GM21737 (cell line): ENCODE results near the gene ENG.
"Not testable (repeated sequence)": the region's sequence is repeated elsewhere in the genome, so short reads cannot be mapped to it uniquely, and the experiment has no call there.

Experiments used
- ATAC-seq: cut with Tn5 transposase; IDR thresholded peaks from one replicate; pipeline ENCODE4 v1.9.1; 2021; ENCODE audit warnings: mild to moderate bottlenecking, moderate library complexity; ENCODE audit not compliant: unreplicated experiment

The ENG gene

DNA sequence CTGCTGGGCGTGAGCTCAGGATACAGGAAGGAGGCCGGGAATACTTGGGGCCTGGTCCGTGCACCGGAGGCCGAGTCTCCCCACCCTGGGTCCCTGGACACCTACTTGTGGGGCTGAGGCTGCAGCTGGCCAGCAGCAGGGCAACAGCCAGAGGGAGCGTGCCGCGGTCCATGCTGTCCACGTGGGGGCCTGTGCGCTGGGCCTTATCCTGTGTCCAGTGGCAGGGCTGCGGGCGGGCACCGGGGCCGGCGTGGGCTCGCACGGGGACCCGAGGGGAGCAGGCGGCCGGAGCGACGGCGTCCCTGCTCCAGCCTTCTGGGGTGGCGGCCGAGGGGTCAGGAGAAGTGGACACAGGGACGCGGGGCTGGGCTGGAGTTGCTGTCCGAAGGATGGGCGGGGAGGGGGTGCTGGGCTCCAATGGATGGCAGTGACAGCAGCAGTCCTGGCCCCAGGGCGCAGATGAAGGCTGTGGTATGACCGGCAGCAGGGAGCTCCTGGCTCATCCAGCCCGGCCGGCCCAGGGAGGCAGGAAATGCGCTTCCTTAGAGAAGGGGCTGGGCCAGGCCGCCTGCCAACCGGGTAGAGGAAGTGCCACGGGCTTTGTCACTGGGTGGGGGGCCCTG, at the start of gene ENG:
Gene ENG, minus strand, starts transcription at position 475 of the 623 bp plus-strand sequence. Its CDS starts 303 bp downstream, at position 172.
- no peak for ATAC-seq

DNA sequence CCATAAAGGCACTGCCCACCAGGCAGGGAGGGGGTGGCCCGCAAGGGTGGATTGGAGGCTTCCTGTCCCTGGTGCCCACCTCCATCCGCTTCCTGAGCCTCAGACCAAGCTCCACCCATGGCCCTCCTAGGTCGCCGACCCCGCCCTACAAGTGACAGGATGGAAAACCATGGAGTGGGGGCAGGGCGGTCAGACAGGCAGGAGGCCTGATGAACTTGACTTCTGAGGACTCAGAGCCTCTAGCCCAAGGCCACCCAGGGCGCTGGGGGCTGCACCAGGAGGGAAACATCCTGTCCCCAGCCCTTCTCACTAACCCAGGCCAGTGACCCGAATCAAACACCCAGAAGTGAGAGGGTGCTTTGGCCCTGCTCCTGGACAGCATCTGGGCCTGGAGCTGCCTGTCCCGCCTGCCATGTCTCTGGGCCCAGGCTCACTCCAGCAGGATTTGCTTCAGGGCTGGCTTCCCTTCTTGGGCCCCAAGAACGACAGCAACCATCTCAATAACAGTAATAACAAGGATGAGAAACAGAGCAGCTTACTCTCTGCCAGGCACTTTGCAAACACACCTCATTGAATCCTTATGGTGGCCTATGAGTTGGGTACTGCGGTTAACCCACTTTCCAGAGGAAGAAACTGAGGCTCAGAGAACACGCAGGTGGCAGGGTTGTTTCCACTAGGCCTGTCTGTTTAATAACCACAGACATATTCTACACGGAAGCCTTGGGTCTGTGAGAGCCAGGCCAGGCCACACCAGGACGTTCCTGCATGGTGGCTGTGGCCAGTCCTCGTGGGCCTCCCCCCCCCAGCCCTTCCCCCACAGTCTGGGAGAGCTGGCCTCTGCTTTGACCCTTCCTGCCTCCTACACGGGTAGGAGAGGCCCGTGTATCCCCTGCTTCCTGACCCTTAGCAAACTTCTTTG, 49.4 kb upstream of the ENG start:
- ATAC-seq, result no peak

DNA sequence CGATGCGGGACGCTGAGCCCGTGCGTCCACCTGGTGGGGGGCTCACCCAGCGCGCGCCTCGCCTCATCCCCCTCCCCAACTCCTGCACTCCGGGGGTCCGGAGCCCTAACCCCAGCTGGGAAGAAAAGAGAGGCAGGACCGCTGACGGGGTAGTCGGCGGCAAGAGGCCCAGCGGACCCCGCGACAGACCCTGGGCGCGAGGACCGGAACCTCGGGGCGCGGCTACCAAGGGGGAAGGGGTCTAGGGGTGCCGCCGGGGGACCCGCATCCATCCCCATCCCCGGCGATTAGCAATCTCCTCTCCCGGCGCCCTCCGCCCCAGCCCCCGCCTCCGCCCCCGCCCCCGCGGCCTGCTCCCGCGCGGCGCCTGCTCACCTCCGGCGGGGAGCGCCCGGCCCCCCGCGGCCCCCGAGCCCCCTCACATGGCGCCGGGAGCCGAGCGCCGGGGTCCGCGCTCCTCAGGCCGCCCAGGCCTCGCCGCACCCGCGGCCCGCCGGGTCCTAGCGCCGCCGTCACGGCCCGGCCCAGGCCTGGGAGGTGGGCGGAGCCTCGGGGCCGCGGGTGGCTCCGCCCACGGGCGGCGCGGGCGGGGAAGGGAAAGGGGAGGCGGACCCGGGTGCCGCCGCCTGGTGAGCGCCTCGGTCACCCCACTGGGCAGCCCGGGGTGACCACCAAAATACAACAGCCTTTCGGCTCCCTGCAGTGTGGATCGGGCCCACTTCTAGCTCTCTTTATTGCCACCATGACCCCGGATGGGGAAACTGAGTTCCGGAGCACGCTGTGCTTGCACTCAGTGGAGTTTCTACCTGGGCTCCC, 44.9 kb upstream of the ENG start, which contains the start of gene ST6GALNAC6:
Gene ST6GALNAC6, minus strand, starts transcription at position 476 of the 816 bp plus-strand sequence. CDS start 1,622 bp downstream, outside the sequence.
- ATAC-seq, result peak; percentile 59

DNA sequence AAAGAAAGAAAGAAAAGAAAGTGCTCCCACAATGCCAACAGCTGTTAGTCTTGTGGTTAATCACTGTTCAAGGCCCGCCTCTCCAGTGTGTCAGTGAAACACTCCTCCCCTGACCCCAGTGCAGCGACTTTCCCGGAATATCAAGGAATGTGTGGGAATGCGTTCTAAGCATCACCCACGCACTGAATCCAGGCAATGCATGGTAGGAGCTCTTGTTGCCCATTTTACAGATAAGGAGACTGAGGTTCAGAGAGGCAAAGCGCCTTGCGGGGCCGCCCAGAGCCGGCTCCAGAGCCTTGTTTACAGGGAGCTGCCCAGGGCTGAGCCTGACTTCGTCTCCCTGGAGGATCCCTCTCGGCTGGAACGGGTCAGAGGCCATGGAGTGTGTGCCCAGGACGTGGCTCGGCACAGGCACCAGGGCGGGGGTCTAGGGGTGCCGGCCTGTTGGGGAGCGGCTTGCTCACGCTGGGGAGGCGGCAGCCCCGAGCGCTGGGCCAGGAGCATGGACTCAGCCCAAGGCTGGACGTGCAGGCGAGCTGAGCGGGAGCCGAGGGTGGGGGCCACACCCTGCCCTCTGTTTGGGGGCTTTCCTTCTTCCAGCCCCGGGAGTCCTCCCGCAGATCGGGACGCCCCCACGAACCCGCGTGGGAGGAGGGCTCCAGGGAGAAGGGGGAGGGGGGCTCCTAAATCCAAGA, 44.1 kb upstream of the ENG start:
- ATAC-seq, result no peak

DNA sequence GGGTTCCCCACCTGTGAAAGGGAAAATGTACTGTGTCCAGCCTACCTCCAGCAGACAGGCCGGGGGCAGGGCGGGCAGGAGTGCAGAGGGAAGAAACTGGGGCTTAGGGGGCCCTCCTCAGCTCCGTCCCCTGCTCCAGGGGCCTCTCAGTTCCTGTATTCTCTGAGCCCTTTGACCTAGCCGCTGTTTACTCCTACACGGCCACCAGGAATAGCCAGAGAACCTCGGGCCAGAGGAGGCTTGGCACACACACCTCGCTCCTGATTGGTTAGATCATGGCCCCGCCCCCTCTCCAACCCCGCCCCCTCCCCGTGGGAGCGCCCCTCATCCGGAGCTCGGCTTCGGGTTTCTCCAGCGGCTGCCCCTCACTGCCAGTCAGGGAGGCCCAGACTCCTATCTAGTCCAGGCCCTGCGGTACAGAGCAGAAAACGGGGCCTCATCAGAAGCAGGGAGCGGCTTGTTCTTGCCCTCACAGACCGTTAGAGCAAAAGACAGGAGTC, 42.8 kb upstream of the ENG start:
- no peak for ATAC-seq

DNA sequence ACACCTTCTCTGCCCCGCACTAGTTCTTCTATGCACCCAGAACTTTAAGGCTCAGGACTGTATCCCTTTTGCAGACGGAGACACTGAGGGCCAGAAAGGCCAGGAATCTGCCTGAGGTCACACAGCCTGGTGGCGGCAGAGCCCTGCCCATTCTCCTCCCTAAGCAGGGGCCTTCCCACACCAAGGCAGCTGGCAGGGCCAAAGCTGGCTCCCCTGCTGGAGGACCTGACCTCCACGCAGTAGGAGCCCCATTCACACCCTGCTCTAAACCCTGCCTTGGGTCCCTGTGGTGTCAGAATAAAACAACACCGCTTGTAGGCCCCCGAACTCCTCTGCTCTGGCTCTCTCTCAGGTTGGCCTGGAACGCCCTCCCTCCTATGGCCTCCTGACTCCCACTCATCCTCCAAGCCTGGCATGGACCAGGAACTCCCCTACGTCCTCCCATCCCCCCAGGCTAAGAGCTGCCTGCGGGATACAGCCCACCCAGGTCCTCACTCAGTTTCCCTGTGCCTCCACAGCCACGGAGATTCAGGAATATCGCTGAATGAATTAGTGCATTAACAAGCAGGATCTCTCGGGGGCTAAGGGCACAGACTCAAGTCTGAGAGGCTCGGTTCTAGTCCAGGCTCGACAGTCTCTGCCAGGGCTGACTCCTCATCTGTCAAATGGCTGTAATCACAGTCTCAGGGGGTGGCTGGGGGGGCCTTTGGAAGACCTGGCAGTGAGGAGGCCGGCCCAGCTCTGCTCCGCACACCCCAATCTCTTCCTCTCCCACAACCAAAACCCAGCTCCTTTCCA, 42.1 kb upstream of the ENG start:
- no peak for ATAC-seq

DNA sequence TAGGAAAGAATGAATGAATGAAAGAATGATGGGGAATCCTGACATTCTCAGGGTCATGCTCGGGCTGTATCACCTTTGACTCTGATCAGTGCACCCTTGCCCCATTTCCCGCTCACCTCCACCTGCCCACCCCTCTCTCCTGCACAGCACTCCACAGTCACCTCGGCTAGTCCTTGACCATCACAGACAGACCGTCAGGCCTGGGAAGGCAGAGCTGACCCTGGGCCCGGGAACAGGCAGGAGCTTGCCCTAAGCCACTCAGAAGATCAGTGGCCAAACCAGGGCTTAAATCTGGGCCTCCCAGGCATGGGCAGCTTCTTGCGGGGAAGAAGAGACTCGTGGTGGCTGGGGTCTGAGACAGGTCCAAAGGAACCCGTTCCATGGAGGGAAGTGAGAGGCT, 41.4 kb upstream of the ENG start:
- ATAC-seq, result no peak

DNA sequence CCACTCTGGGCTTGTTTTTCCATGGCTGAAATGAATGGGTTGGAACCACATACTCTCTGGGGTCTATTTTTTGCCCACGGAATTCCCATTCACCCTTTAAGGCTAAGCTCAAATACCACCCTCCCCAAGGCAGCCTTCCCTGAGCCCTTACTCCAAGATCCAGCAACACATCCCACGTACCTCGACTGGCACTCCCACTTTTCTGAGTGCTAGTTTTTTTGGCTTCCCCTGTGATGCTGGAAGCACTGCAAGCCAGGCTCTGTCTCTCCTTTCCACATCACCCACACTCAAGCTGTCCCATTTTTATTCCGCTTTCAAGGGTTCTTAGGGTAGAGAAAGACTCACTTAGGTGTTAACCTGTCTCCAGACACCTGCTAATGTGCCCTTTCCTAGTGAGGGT, 38.9 kb upstream of the ENG start:
- ATAC-seq, result no peak

DNA sequence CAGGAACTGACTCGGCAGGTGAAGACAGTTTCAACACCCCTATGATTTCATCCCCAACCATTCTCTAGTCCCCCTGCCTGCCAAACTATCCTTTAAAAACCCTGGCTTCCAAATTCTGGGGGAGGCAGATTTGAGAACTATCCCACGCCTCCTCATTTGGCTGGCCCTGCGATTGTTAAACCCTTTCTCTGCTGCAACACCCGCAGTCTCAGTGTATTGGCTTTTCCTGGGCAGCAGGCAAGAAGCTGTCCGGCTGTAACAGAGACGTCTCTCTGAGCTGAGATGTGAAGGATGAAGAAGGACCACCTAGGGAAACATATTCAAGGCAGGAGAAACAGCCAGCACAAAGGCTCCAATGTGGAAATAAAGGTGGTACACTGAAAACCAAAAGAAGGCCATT, 38.4 kb upstream of the ENG start:
- ATAC-seq, result no peak

DNA sequence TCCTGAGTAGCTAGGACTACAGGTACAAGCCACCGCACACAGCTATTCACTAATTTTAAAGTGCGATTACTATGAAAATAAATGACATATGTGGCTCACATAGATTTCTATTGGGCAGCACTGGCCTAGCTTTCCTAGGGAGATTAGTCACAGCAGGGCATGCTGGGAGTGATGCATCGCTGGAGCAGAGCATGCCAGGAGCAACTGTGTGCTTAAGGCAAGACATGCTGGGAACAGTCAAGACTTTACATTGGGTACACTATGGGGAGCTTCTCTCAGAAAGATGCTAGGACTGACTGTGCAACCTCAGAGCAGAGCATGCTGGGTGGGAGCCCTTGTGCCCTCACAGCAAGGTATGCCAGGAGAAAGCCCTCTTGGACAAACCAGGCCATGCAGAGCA, 35.6 kb upstream of the ENG start:
- no peak for ATAC-seq

DNA sequence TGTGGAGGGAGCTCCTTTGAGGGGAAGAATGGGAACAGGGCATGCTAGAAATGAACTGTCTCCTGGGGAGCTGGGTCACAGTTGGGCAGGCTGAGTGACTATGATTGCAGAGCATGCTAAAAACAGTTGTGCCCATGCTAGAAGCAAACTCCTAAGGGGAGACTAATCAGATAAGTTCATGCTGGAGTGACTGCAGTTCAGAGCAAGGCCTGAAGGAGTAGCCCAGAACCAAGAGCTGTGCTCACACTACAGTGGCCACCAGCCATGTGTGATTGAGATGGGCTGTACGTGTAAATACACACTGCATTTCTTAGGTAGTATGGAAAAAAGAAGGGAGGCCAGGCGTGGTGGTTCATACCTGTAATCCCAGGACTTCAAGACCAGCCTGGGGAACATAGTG, 33.3 kb upstream of the ENG start:
- ATAC-seq, result no peak

DNA sequence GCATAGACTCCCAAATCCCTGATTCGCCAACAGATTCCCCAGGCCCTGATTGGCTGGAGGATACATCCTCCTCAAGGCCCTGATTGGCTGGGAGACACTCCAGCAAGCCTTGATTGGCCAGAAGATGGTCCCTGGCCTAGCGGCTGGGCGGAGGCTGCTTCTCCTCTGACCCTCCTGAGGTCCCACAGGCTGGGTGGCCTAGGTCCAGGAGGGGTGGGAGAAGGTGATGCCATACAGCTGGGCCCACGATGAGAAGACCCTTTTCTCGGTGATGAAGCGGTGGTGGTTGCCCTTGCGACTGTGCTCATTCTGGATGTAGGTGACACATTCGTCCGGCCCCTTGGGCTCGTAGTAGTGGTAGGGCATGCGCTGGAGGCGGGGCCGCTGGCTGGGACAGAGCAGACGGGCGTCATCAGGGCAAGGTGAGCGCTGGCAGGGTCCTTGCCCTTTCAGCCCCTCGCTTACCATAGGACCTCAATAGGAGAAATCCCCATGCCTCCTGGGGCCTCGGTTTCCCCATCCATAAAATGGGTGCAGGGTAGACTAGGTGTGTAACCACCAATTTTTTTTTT, 32.0 kb upstream of the ENG start:
- no peak for ATAC-seq

DNA sequence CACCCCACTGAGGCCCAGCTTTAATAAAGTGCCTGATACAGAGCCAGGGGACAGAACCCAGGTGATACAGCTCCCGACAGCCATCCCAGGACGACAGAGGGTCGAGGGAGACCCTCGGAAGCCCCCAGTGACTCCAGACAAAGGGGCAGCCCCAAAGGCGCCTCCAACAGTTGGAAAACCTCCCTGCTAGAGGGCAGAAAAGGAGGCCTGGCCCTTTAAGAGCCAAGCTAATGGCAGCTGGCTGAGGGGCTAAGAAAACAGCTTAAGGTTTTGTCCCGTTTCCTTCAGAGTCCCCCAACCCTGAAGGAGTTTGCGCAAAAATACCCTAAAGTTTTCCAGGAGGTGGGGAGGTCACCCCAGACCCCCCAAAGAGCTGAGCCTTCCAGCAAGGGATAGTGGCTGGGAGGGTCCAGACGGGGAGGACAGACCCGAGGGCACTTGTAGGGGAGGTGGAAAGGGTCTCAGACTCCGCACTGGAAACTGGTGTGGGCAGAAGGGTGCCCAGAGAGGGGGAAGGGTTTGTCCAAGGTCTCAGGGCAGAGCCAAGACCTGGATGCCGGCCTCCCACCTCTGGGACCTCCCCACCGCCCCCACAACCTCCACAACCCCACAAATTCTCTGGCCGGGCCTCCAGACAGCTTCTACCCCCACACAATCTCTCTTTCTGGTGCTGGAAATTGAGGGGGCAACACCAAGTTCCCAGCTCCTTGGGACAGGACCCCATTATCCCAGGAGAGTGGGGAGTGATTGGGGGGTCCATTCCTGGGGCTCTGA, 31.2 kb upstream of the ENG start:
- no peak for ATAC-seq

DNA sequence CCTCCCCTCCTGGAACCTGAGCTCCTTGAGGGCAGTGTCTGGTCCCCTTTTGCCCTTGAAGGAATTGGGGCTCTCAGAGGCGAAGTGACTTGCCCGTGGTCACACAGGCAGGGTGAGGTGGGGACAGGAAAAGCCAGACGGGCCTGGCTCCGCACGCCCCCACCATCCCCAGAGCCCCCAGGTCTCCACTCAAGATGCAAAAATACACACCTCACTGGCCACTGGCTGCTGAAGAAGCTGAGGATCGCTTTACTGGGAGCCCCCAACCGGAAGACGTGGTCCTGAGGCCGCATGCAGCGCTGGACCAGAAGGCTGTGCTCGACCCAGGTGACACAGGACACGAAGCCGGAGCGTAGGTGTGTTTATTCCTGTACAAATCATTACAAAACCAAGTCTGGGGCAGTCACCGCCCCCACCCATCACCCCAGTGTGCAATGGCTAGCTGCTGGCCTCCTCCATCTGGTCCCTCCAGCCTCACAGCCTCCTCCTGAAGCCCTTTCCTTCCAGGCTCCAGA, 30.6 kb upstream of the ENG start:
- ATAC-seq, result no peak

DNA sequence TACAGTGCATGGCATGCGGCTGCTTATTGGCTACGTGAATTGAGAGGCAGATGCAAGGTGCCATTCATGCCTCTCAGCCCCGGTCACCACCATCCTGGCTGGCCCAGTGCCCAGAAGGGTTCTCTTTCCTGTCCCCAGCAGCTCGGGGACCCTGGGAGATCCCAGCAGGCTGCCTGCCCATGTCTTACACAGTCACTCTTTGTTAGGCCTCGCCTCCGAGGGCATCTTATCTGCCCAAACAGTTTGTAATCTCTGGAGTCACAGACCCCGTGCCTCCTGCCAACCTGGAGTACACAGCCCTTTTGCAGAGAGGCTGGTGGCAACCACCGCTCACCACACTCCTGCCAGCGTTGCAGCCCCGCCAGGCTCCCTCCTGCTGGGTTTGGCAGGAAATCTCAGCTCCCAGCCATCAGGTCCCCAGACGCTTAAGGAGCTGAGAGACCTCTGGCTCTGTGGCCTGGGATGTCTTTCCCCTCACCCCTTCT, 30.0 kb upstream of the ENG start:
- ATAC-seq, result no peak

DNA sequence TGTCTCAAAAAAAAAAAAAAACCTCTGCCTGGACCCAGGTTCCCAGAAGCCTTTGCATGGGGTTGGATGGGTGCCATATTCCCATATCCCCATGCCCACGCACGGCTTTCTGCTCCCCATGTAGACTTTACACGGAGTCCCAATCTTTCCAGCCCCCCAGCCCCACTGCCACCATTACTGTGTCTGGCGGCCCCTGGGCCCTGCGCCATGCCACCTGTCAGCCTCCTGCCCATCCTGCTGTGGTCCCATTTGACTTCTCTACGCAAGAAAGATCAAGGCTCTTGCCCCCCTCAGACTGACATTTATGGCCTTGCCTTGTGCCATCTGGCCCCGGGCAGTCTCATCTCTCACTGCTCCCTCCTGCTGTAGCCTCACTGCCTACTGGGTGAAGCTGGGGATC, 29.5 kb upstream of the ENG start:
- ATAC-seq, result no peak

DNA sequence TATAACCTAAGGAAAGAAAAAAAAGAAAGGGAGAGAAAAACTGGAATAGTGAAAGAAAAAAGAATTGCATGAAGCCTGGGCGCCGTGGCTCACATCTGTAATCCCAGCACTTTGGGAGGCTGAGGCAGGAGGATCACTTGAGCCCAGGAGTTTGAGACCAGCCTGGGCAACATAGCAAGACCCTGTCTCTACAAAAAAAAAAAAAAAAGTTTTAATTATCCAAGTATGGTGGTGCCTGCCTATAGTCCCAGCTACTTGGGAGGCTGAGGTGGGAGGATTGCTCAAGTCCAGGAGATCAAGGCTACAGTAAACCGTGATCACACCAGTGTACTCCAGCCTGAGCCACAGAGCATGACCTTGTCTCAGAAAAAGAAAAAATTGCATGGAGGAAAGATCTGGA, 27.3 kb upstream of the ENG start:
- ATAC-seq, result not testable (repeated sequence)

DNA sequence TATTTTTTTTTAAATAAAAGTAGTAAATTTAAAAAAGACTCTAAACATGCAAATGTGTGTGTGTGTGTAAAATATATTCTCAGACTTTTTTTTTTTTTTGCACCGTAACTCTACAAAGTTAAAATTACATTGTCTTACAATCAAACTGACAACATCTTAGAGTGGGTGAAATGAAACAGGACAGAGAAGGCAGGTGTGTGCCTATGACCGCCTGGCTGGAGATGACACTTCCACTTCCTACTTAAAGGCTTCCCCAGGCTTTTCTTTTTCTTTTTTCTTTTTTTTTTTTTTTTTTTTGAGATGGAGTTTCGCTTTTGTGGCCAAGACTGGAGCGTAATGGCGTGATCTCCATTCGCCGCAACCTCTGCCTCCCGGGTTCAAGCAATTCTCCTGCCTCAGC, 25.7 kb upstream of the ENG start:
- ATAC-seq, result no peak
